Measurements from ENCODE around the gene PANX2. TPM values are rescaled to one million over a fixed set of nuclear protein-coding genes. Genes with fewer than 3 reads are reported as not detected.
A peak's percentile ranks its signal among the peaks of the same experiment; 100 is the strongest.

Gene PANX2
- total and polyA plus RNA-seq, 9 of the 15 experiments (the other 6 are each of a cell fraction or from before 2014, with no cell fraction given), result 0.01 to 3.9 (median 0.67) TPM; not detected in 1

- Histone ChIP-seq H3K27ac (ENCODE audit: extremely low read depth, low read depth, low read length) (no peak overlapping the region), H3K9me3 (replicated peaks; ENCODE audit: control insufficient read depth, insufficient read depth, low read depth, low read length) (no peaks in the 10 kb centered on the region), H4K20me1 (replicated peaks; ENCODE audit: control insufficient read depth, insufficient read depth, low read length) (no peaks in the 10 kb centered on the region), H3K27me3 (ENCODE audit: control insufficient read depth in 2 of 2, insufficient read depth in 2 of 2, low read length in 2 of 2) (no peaks in the 10 kb centered on the region), H3K4me2 (ENCODE audit: insufficient read depth, low read length) (no peak overlapping the region), H3K4me1 (replicated peaks in 1 of 2; ENCODE audit: control insufficient read depth in 2 of 2, insufficient read depth in 2 of 2, low read length in 2 of 2) (peaks cover 0 to 55% of the 10 kb centered on the region in 2 experiments; a peak in 2 of 5 replicates), H3K4me3 (no peak overlapping the region), H3K9ac (ENCODE audit: insufficient read depth in 1 of 2, low read depth in 2 of 2, low read length in 2 of 2) (no peak overlapping the region; a peak in 1 of 4 replicates), H3K9me1 (ENCODE audit: control insufficient read depth, insufficient read depth, low read length) (no peaks in the 10 kb centered on the region), H3K79me2 (ENCODE audit: control insufficient read depth, insufficient read depth, low read length) (no peaks in the 10 kb centered on the region), H3K36me3 (ENCODE audit: control insufficient read depth, insufficient read depth, low read length) (no peaks in the 10 kb centered on the region), H2AFZ (ENCODE audit: low read depth, low read length) (no peak overlapping the region)
- no peak for FAIRE-seq
- in situ Hi-C loops (cut with MboI), result no loop called here
- no TSS peak for BruUV-seq (replicated peaks)
- no peak for ATAC-seq
- TF ChIP-seq MLLT1 (IDR thresholded peaks at IDR 0.05), result no peak
- no peak for TF ChIP-seq GATA2 (CRISPR knock-in tag; IDR thresholded peaks at IDR 0.05)
- TF ChIP-seq RBFOX2 (IDR thresholded peaks at IDR 0.05; ENCODE audit: low read depth, low read length), result 0 out of 2 replicates have a peak, but pooled peaks have one; percentile 1
- POLR2A ChIA-PET, result interaction anchor here (0.6 kb wide), 1 partner anchor 176 kb away, joined by 4 read pairs; no protein-coding TSS in a partner anchor
- intact Hi-C loops (cut with micrococcal nuclease), result no loop called here
- WGBS (ENCODE audit: insufficient coverage, low coverage, missing lambda C conversion rate), result 97% methylated on average over 28 of the region's 76 CpGs
- DNase-seq (ENCODE audit: extremely low read depth in 1 of 4, low spot score in 3 of 4), result no peak
- CTCF ChIA-PET (ENCODE audit: low intra/inter-chr PET ratio), result no interaction called here
Observed at GRCh38 chr22:50176850-50177536, 6.5 kb downstream of the PANX2 start.
